HEK293 (cell line): ENCODE data around the gene GNG7.
A peak's percentile ranks its signal among the peaks of the same experiment; 100 is the strongest.

ENCODE experiments used
- BCL11B ChIP-seq: fragments of 450-650 bp; formaldehyde crosslinking; IDR thresholded peaks from 2 replicates; pipeline ENCODE4 v1.5.1; 2016; ENCODE audit warnings: low read depth, missing biosample characterization, missing genetic modification characterization
- GLIS1 ChIP-seq: fragments of 450-650 bp; formaldehyde crosslinking; IDR thresholded peaks from 2 replicates; pipeline ENCODE4 v1.5.1; 2016; ENCODE audit warnings: missing biosample characterization, missing genetic modification characterization
- IKZF3 ChIP-seq: fragments of 450-650 bp; IDR thresholded peaks from 2 replicates; pipeline ENCODE4 v1.5.0; 2018; ENCODE audit warnings: missing biosample characterization, mild to moderate bottlenecking, missing genetic modification characterization, moderate library complexity
- KLF9 ChIP-seq: fragments of 450-650 bp; formaldehyde crosslinking; IDR thresholded peaks from 2 replicates; pipeline ENCODE4 v1.5.1; 2016; ENCODE audit warnings: missing biosample characterization, missing genetic modification characterization, low read depth
- OSR2 ChIP-seq: fragments of 450-650 bp; formaldehyde crosslinking; IDR thresholded peaks from 2 replicates; pipeline ENCODE4 v1.5.1; 2016; ENCODE audit warnings: missing biosample characterization, missing genetic modification characterization
- SP7 ChIP-seq: fragments of 450-650 bp; formaldehyde crosslinking; IDR thresholded peaks from 2 replicates; pipeline ENCODE4 v1.5.1; 2016; ENCODE audit warnings: missing biosample characterization, missing genetic modification characterization
- YY2 ChIP-seq: fragments of 450-650 bp; formaldehyde crosslinking; IDR thresholded peaks from 2 replicates; pipeline ENCODE4 v1.5.1; 2016; ENCODE audit warnings: missing biosample characterization, missing genetic modification characterization
- ZBTB17 ChIP-seq: fragments of 450-650 bp; formaldehyde crosslinking; IDR thresholded peaks from 2 replicates; pipeline ENCODE4 v1.5.1; 2016; ENCODE audit warnings: missing biosample characterization, missing genetic modification characterization
- ZBTB26 ChIP-seq: fragments of 450-650 bp; formaldehyde crosslinking; optimal IDR thresholded peaks from 2 replicates; pipeline ENCODE3; 2016; ENCODE audit warnings: missing biosample characterization, mild to moderate bottlenecking, missing genetic modification characterization
- ZEB2 ChIP-seq: fragments of 450-650 bp; formaldehyde crosslinking; IDR thresholded peaks from 2 replicates; pipeline ENCODE4 v1.5.1; 2016; ENCODE audit warnings: missing biosample characterization, missing genetic modification characterization
- ZFP69B ChIP-seq: fragments of 450-650 bp; formaldehyde crosslinking; IDR thresholded peaks from 2 replicates; pipeline ENCODE4 v1.5.1; 2016; ENCODE audit warnings: missing biosample characterization, missing genetic modification characterization
- ZNF121 ChIP-seq: fragments of 450-650 bp; formaldehyde crosslinking; IDR thresholded peaks from 2 replicates; pipeline ENCODE4 v1.5.1; 2016; ENCODE audit warnings: missing biosample characterization, missing genetic modification characterization
- ZNF184 ChIP-seq: fragments of 450-650 bp; IDR thresholded peaks from 2 replicates; pipeline ENCODE4 v1.5.1; 2018; ENCODE audit warnings: missing biosample characterization, mild to moderate bottlenecking, missing genetic modification characterization
- ZNF214 ChIP-seq: fragments of 450-650 bp; formaldehyde crosslinking; IDR thresholded peaks from 2 replicates; pipeline ENCODE4 v1.5.1; 2017; ENCODE audit warnings: missing biosample characterization, mild to moderate bottlenecking, missing genetic modification characterization, borderline replicate concordance
- ZNF223 ChIP-seq: fragments of 450-650 bp; formaldehyde crosslinking; IDR thresholded peaks from 2 replicates; pipeline ENCODE4 v1.5.1; 2016; ENCODE audit warnings: missing biosample characterization, missing genetic modification characterization
- ZNF23 ChIP-seq: fragments of 450-650 bp; formaldehyde crosslinking; IDR thresholded peaks from 2 replicates; pipeline ENCODE4 v1.5.1; 2016; ENCODE audit warnings: missing biosample characterization, missing genetic modification characterization, borderline replicate concordance
- ZNF24 ChIP-seq: fragments of 450-650 bp; formaldehyde crosslinking; IDR thresholded peaks from 2 replicates; pipeline ENCODE4 v1.5.1; 2016; ENCODE audit warnings: missing biosample characterization, missing genetic modification characterization
- ZNF280D ChIP-seq: fragments of 450-650 bp; formaldehyde crosslinking; IDR thresholded peaks from 2 replicates; pipeline ENCODE4 v1.5.1; 2016; ENCODE audit warnings: missing biosample characterization, missing genetic modification characterization
- ZNF302 ChIP-seq: fragments of 450-650 bp; formaldehyde crosslinking; IDR thresholded peaks from 2 replicates; pipeline ENCODE4 v1.5.1; 2016; ENCODE audit warnings: missing biosample characterization, missing genetic modification characterization, low read depth
- ZNF335 ChIP-seq: fragments of 450-650 bp; formaldehyde crosslinking; conservative IDR thresholded peaks from 2 replicates; pipeline ENCODE4 v1.5.1; 2016; ENCODE audit warnings: missing biosample characterization, missing genetic modification characterization
- ZNF394 ChIP-seq: fragments of 450-650 bp; formaldehyde crosslinking; IDR thresholded peaks from 2 replicates; pipeline ENCODE4 v1.5.1; 2016; ENCODE audit warnings: missing biosample characterization, missing genetic modification characterization, mild to moderate bottlenecking, moderate library complexity, borderline replicate concordance
- ZNF416 ChIP-seq: fragments of 450-650 bp; formaldehyde crosslinking; IDR thresholded peaks from 2 replicates; pipeline ENCODE4 v1.5.1; 2016; ENCODE audit warnings: missing biosample characterization, missing genetic modification characterization
- ZNF555 ChIP-seq: fragments of 450-650 bp; formaldehyde crosslinking; conservative IDR thresholded peaks from 2 replicates; pipeline ENCODE4 v1.5.1; 2017; ENCODE audit warnings: missing biosample characterization, mild to moderate bottlenecking, missing genetic modification characterization, inconsistent platforms
- ZNF558 ChIP-seq: fragments of 450-650 bp; formaldehyde crosslinking; IDR thresholded peaks from 2 replicates; pipeline ENCODE4 v1.5.1; 2016; ENCODE audit warnings: missing biosample characterization, missing genetic modification characterization
- ZNF561 ChIP-seq: fragments of 450-650 bp; IDR thresholded peaks from 2 replicates; pipeline ENCODE4 v1.5.1; 2018; ENCODE audit warnings: missing biosample characterization, missing genetic modification characterization, borderline replicate concordance
- ZNF600 ChIP-seq: fragments of 450-650 bp; formaldehyde crosslinking; IDR thresholded peaks from 2 replicates; pipeline ENCODE4 v1.5.1; 2016; ENCODE audit warnings: missing biosample characterization, missing genetic modification characterization
- ZNF610 ChIP-seq: fragments of 450-650 bp; formaldehyde crosslinking; IDR thresholded peaks from 2 replicates; pipeline ENCODE4 v1.5.1; 2016; ENCODE audit warnings: missing biosample characterization, missing genetic modification characterization, borderline replicate concordance
- ZNF692 ChIP-seq: fragments of 450-650 bp; formaldehyde crosslinking; IDR thresholded peaks from 2 replicates; pipeline ENCODE4 v1.5.1; 2016; ENCODE audit warnings: missing biosample characterization, missing genetic modification characterization
- ZNF701 ChIP-seq: fragments of 450-650 bp; formaldehyde crosslinking; IDR thresholded peaks from 2 replicates; pipeline ENCODE4 v1.5.1; 2016; ENCODE audit warnings: missing biosample characterization, missing genetic modification characterization
- ZNF785 ChIP-seq: fragments of 450-650 bp; formaldehyde crosslinking; IDR thresholded peaks from 2 replicates; pipeline ENCODE4 v1.5.1; 2016; ENCODE audit warnings: missing biosample characterization, missing genetic modification characterization
- ZNF791 ChIP-seq: fragments of 450-650 bp; formaldehyde crosslinking; IDR thresholded peaks from 2 replicates; pipeline ENCODE4 v1.5.1; 2016; ENCODE audit warnings: missing biosample characterization, missing genetic modification characterization
- ZXDB ChIP-seq: fragments of 450-650 bp; formaldehyde crosslinking; IDR thresholded peaks from 2 replicates; pipeline ENCODE4 v1.5.1; 2016; ENCODE audit warnings: missing biosample characterization, missing genetic modification characterization
- TF ChIP-seq, protein P1 (sequence below): fragments of 450-650 bp; formaldehyde crosslinking; IDR thresholded peaks from 2 replicates; pipeline ENCODE4 v1.5.1; 2016; ENCODE audit warnings: missing biosample characterization, missing genetic modification characterization

Gene GNG7

DNA sequence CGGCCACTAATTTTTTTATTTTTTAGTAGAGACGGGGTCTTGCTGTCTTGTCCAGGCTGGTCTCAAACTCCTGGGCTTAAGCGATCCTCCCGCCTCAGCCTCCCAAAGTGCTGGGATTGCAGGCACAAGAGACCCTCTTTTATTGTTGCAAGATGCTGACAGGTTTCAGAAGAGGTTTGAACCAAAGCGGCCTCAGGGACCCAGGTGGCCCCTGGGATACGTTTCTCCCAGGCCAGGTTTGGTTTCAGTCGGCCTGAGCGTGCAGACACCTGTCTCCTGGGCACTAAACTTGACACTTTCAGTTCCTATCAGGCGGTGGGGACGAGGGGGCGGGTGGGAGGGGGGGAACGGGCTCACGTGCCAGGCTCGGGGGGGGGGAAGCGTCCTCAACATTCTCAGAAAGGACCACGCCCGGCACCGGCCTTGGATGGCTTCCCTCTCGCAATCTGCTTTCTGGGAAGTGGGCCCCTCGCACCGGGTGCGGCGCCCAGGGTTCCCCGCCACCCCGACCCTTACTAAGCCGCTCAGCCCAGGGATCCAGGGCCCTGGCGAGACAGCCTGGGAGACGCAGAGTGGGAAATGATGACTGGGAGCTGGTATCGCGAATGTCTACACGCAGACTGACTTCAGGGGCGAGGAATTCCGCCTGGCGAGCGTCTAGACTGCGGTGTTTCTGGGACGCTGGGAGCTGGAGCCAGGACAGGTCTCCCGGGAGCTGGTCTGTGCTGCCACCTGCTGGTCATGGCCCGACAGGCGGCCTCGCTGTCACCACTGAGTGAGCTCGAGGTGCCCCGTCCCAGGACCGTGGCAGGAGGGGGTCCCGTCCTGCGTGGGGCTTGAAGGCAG is 91.6 kb downstream of the GNG7 start (continued):
- TF ChIP-seq, protein P1, sequence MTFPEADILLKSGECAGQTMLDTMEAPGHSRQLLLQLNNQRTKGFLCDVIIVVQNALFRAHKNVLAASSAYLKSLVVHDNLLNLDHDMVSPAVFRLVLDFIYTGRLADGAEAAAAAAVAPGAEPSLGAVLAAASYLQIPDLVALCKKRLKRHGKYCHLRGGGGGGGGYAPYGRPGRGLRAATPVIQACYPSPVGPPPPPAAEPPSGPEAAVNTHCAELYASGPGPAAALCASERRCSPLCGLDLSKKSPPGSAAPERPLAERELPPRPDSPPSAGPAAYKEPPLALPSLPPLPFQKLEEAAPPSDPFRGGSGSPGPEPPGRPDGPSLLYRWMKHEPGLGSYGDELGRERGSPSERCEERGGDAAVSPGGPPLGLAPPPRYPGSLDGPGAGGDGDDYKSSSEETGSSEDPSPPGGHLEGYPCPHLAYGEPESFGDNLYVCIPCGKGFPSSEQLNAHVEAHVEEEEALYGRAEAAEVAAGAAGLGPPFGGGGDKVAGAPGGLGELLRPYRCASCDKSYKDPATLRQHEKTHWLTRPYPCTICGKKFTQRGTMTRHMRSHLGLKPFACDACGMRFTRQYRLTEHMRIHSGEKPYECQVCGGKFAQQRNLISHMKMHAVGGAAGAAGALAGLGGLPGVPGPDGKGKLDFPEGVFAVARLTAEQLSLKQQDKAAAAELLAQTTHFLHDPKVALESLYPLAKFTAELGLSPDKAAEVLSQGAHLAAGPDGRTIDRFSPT (tag by site-specific recombination) = peak; percentile 30; the same call in 1 of the 2 replicates
- peak; percentile 46 for TF ChIP-seq ZBTB26 (tag by site-specific recombination)
- no peak for TF ChIP-seq ZNF610 (tag by site-specific recombination)
- TF ChIP-seq ZBTB17 (tag by site-specific recombination) = peak; percentile 48; the same call in 1 of the 2 replicates
- TF ChIP-seq ZNF214 (tag by site-specific recombination) = no peak
- TF ChIP-seq ZNF558 = no peak
- no peak for TF ChIP-seq ZNF23
- no peak for TF ChIP-seq ZNF416 (tag by site-specific recombination)
- TF ChIP-seq ZNF701 = no peak
- no peak for TF ChIP-seq YY2 (tag by site-specific recombination)
- TF ChIP-seq KLF9 = 0 out of 2 replicates have a peak, but pooled peaks have one; percentile 26
- TF ChIP-seq ZNF24 (tag by site-specific recombination) = peak; percentile 52; the same call in 1 of the 2 replicates
- TF ChIP-seq ZFP69B = peak; percentile 96
- no peak for TF ChIP-seq ZNF791 (tag by site-specific recombination)
- TF ChIP-seq ZNF302 (tag by site-specific recombination) = no peak
- TF ChIP-seq BCL11B (tag by site-specific recombination) = peak; percentile 90
- TF ChIP-seq ZNF600 = peak; percentile 88
- TF ChIP-seq ZNF280D (tag by site-specific recombination) = no peak
- TF ChIP-seq OSR2 (tag by site-specific recombination) = no peak
- peak; percentile 59; the same call in 1 of the 2 replicates for TF ChIP-seq GLIS1 (tag by site-specific recombination)
- TF ChIP-seq ZNF785 (tag by site-specific recombination) = 0 out of 2 replicates have a peak, but pooled peaks have one; percentile 34
- TF ChIP-seq SP7 (tag by site-specific recombination) = peak; percentile 72
- TF ChIP-seq ZNF223 = no peak
- TF ChIP-seq ZNF561 = peak; percentile 72; the same call in 1 of the 2 replicates
- TF ChIP-seq IKZF3 = peak; percentile 97
- TF ChIP-seq ZXDB (tag by site-specific recombination) = no peak; the same call in 1 of the 2 replicates
- TF ChIP-seq ZEB2 (tag by site-specific recombination) = peak; percentile 87
- peak; percentile 97 for TF ChIP-seq ZNF692 (tag by site-specific recombination)
- peak; percentile 97 for TF ChIP-seq ZNF121 (tag by site-specific recombination)
- TF ChIP-seq ZNF555 = no peak
- peak; percentile 87 for TF ChIP-seq ZNF335 (tag by site-specific recombination)
- TF ChIP-seq ZNF394 (tag by site-specific recombination) = peak; percentile 51; the same call in 1 of the 2 replicates
- TF ChIP-seq ZNF184 (tag by site-specific recombination) = peak; percentile 47; the same call in 1 of the 2 replicates
